Heart left ventricle (tissue), 16 donors: ENCODE measurements around the gene PRKG1. TPM values are rescaled to one million over a fixed set of nuclear protein-coding genes. Genes with fewer than 3 reads are reported as not detected.

Experiments
- ATAC-seq, 4 donors: fragments of 200-7000 bp; cut with Tn5 transposase; one replicate each; pipeline ENCODE4 v1.9.1; 2020 to 2022; ENCODE audit warnings: moderate library complexity in 4 of 4, mild to moderate bottlenecking in 3 of 4, moderate number of reproducible peaks in 1 of 4
- DNase-seq, 5 donors: peaks; one replicate each; pipeline ENCODE4 v3.0.0-alpha.2; 2020
- H3K27ac ChIP-seq, 12 donors: fragments of 200-600 bp; sonication (generic) in 4 of 12; one replicate each; pipeline versions ENCODE4 v1.5.0 to v1.8.0; 2016 to 2022; ENCODE audit warnings: mild to moderate bottlenecking in 2 of 12
- H3K27me3 ChIP-seq, 9 donors: fragments of 200-600 bp; sonication (generic) in 2 of 9; one replicate each; pipeline versions ENCODE4 v1.5.1 to v1.8.0; 2016 to 2022; ENCODE audit warnings: mild to moderate bottlenecking in 3 of 9
- H3K36me3 ChIP-seq, 9 donors: fragments of 200-600 bp; sonication (generic) in 2 of 9; one replicate each; pipeline versions ENCODE4 v1.5.0 to v1.8.0; 2018 to 2022; ENCODE audit warnings: mild to moderate bottlenecking in 2 of 9
- H3K4me1 ChIP-seq, 12 donors: fragments of 200-600 bp; sonication (generic) in 4 of 12; one replicate each; pipeline versions ENCODE4 v1.5.0 to v1.8.0; 2016 to 2022; ENCODE audit warnings: mild to moderate bottlenecking in 3 of 12
- H3K4me3 ChIP-seq, 12 donors: fragments of 200-600 bp; sonication (generic) in 4 of 12; one replicate each; pipeline versions ENCODE4 v1.5.0 to v1.8.0; 2017 to 2022; ENCODE audit warnings: mild to moderate bottlenecking in 9 of 12, moderate library complexity in 4 of 12
- H3K9me3 ChIP-seq, 12 donors: fragments of 200-600 bp; sonication (generic) in 4 of 12; one replicate each; pipeline versions ENCODE4 v1.5.0 to v1.8.0; 2016 to 2022; ENCODE audit warnings: mild to moderate bottlenecking in 1 of 12
- POLR2A ChIP-seq, 2 donors: fragments of 450-650 bp; IDR thresholded peaks; one replicate each; pipeline ENCODE4 v1.6.1; 2017; ENCODE audit warnings: antibody characterized with exemption in 2 of 2, mild to moderate bottlenecking in 2 of 2, moderate library complexity in 2 of 2
- WGBS, 4 donors: extraction: QIAGEN DNeasy Blood & Tissue Kit in 2 of 4; methylation state at CpG; one replicate each; pipeline versions ENCODE4 v1.1.5 to v1.1.7; 2013 to 2018; 5-methylcytosine and 5-hydroxymethylcytosine counted together
- intact Hi-C, 10 donors: fragments of 100-400 bp; cut with DNase I; formaldehyde crosslinking; loops; one replicate each; pipeline versions ENCODE4 v1.11.1 to v1.14.2; 2022
- polyA plus RNA-seq, 2 donors: library from polyadenylated mRNA; stranded (reverse); fragments of 200-250 nt; gene quantifications; one replicate each; pipeline ENCODE4 v1.2.3, GENCODE V29; 2013
- total RNA-seq, 9 donors: library from RNA; depleted of rRNA in 2 of 9; stranded (reverse); fragments of >200 nt in 2 of 9; fragmentation: NEBNext Ultra II Directional in 3 of 9; extraction: Animal tissue kit (Norgen Biotek cat#: 25700) in 3 of 9; gene quantifications; one replicate each; pipeline versions ENCODE4 v1.1.0 to v1.2.4, GENCODE V29; 2016 to 2023
- TF ChIP-seq, protein P1 (sequence below), 12 donors: fragments of 200-600 bp; sonication (generic) in 4 of 12; IDR thresholded peaks; one replicate each; pipeline versions ENCODE4 v1.5.0 to v1.8.0; 2018 to 2022; ENCODE audit warnings: antibody characterized with exemption in 12 of 12, mild to moderate bottlenecking in 5 of 12
- donor health status: ischemic (EF 13 %, LVEDD 7.1; RV severe dilation, severe dysfunction).
- donor health status: healthy with polysubstance abuse.
- donor health status: DM: no; HTN: yes; CAD: no.
- donor health status: DM: no; HTN: no; CAD: no.
- donor health status: ischemic (EF 25% LVEDD 6.9; RV normal size, moderate dysfunction).
- donor health status: ischemic (EF 25% LVEDD 5.7; RV mildly dilated, moderate dysfunction).
- donor health status: healthy.
- donor health status: DM: yes; HTN: yes; CAD: no.
- donor health status: ischemic (EF 35%, LVEDD 5.7; RV mildly dilated, moderate dysfunction).
- donor health status: nonischemic (EF 11% LVEDD 7.7; RV severe dilation, severe dysfunction).
- donor health status: DM: yes; HTN: yes; CAD: no.
- donor health status: PGD.
- donor health status: ischemic (EF 29% LVEDD 5.4; RV normal size, mild dysfunction).
- donor health status: nonischemic (EF 23%, LVEDD 6.1; RV moderate dilation, normal function).

Gene PRKG1
- total and polyA plus RNA-seq, 11 donors = 5.5 to 37.3 (median 29.3) TPM

GRCh38 chr10:51528527-51528926 lies 454.2 kb downstream of the PRKG1 start:
- intact Hi-C loops = no loop called here
- TF ChIP-seq, protein P1, sequence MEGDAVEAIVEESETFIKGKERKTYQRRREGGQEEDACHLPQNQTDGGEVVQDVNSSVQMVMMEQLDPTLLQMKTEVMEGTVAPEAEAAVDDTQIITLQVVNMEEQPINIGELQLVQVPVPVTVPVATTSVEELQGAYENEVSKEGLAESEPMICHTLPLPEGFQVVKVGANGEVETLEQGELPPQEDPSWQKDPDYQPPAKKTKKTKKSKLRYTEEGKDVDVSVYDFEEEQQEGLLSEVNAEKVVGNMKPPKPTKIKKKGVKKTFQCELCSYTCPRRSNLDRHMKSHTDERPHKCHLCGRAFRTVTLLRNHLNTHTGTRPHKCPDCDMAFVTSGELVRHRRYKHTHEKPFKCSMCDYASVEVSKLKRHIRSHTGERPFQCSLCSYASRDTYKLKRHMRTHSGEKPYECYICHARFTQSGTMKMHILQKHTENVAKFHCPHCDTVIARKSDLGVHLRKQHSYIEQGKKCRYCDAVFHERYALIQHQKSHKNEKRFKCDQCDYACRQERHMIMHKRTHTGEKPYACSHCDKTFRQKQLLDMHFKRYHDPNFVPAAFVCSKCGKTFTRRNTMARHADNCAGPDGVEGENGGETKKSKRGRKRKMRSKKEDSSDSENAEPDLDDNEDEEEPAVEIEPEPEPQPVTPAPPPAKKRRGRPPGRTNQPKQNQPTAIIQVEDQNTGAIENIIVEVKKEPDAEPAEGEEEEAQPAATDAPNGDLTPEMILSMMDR (IDR thresholded peaks at IDR 0.05) = no peak
- no peak for TF ChIP-seq POLR2A (IDR thresholded peaks at IDR 0.05)
- Histone ChIP-seq H3K27me3 (no peaks in the 10 kb centered on the region), H3K36me3 (no peaks in the 10 kb centered on the region), H3K4me1 (peaks cover 0 to 32% (median 4%) of the 10 kb centered on the region in 12 donors), H3K27ac (no peak overlapping the region), H3K4me3 (no peak overlapping the region), H3K9me3 (no peaks in the 10 kb centered on the region)
- DNase-seq (no peak), ATAC-seq (no peak)
- 25 to 50% (median 32%) methylated on average over 2 of the region's 2 CpGs for WGBS, 4 donors

DNA sequence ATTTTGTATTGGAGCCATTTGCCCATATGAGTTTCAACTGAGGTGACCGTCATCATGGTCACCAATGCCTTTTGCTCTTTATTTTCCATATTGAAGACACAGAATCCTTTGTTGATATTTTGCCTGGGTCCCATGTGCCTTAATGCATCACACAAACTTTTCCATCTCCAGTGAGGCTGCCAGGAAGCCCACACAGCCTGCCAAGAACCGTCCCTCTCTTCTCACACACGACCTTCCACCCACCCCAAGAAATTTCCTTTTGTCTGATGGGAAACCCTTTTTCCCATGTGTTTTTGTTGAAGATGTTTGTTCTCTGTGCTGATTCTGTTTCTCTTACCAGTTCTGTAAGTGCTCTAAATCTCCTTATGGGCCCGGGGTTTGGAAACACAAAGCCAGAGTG lies 456.3 kb downstream of the PRKG1 start:
- TF ChIP-seq POLR2A (IDR thresholded peaks at IDR 0.05) = no peak
- TF ChIP-seq, protein P1 (IDR thresholded peaks at IDR 0.05) = no peak
- Histone ChIP-seq H3K27ac (peak overlapping the region in 2 of 12 donors; percentile 4 to 8), H3K4me1 (peaks cover 0 to 32% (median 4%) of the 10 kb centered on the region in 12 donors), H3K4me3 (no peak overlapping the region), H3K27me3 (no peaks in the 10 kb centered on the region), H3K36me3 (no peaks in the 10 kb centered on the region), H3K9me3 (no peaks in the 10 kb centered on the region)
- intact Hi-C loops = no loop called here
- DNase-seq (peak in 3 of 5 donors; percentile 20 to 28 (median 24)), ATAC-seq (peak in 1 of 4 donors; percentile 50)
- WGBS, 4 donors = 44 to 62% (median 55%) methylated on average over 4 of the region's 4 CpGs

GRCh38 chr10:51532044-51532443 lies 457.8 kb downstream of the PRKG1 start:
- TF ChIP-seq, protein P1 (IDR thresholded peaks at IDR 0.05) = no peak
- no peak for TF ChIP-seq POLR2A (IDR thresholded peaks at IDR 0.05)
- peaks cover 0 to 28% (median 2%) of the 10 kb centered on the region in 12 donors for H3K4me1 ChIP-seq
- no peaks in the 10 kb centered on the region for H3K9me3 ChIP-seq
- 86 to 97% (median 90%) methylated on average over 4 of the region's 4 CpGs for WGBS, 4 donors
- no peak for DNase-seq
- H3K27ac ChIP-seq = no peak overlapping the region
- intact Hi-C loops = no loop called here
- no peaks in the 10 kb centered on the region for H3K27me3 ChIP-seq
- ATAC-seq = no peak
- H3K4me3 ChIP-seq = no peak overlapping the region
- no peaks in the 10 kb centered on the region for H3K36me3 ChIP-seq

DNA sequence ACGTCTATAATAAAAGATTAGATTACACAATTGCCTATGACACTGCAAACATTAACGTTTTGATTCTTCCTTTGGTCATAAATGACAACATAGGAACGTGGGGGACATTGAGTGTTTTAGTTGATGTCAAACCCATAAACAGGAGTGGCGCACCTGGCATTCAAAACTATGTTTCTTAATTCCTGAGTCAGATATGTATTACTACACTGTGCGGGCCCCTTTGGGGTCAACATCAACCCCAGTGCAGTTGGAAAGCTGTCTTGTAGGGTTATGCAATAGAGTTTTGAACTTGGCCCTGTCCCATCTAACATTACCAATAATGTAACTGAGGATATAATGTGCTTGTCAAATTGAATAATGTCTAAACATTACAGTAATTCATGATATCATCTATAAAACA lies 468.6 kb downstream of the PRKG1 start:
- H3K27ac ChIP-seq = no peak overlapping the region
- no peak for ATAC-seq
- no peak overlapping the region for H3K4me3 ChIP-seq
- intact Hi-C loops = no loop called here
- no peaks in the 10 kb centered on the region for H3K36me3 ChIP-seq
- 76 to 81% (median 79%) methylated on average over 5 of the region's 5 CpGs for WGBS, 4 donors
- H3K27me3 ChIP-seq = no peaks in the 10 kb centered on the region
- DNase-seq = peak in 1 of 5 donors; percentile 23
- peaks cover 0 to 12% (median 0%) of the 10 kb centered on the region in 12 donors for H3K4me1 ChIP-seq
- no peaks in the 10 kb centered on the region for H3K9me3 ChIP-seq
- no peak for TF ChIP-seq POLR2A (IDR thresholded peaks at IDR 0.05)
- TF ChIP-seq, protein P1 (IDR thresholded peaks at IDR 0.05) = no peak
